ENCODE data around the gene FAM186B. TPM values are rescaled to one million over a fixed set of nuclear protein-coding genes. Genes with fewer than 3 reads are reported as not detected.
"Not testable (repeated sequence)": the region's sequence is repeated elsewhere in the genome, so short reads cannot be mapped to it uniquely, and the experiment has no call there.

FAM186B gene
- total RNA-seq, 1 experiment from 2014 or later: 0.19 TPM

DNA sequence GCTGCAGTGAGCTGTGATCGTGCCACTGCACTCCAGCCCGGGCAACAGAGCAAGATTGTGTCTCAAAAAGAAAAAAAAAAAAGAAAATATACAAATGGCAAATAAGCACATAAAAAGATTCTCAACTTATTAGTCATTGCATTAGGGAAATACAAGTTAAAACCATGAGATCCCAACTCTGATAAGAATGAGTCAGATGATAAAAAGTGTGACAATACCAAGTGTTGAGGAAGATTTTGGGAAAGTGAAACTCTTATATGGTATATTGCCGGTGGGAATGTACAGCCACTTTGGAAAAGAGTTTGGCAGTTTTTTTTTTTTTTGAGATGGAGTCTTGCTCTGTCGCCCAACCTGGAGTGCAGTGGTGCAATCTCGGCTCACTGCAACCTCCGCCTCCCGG is 10.3 kb upstream of the FAM186B start:
- no peaks in the 10 kb centered on the region for H3K27me3 ChIP-seq (replicated peaks; ENCODE audit: insufficient read depth, low read depth, low read length, poor library complexity)
- DNase-seq (ENCODE audit: low spot score): no peak
- peaks cover 7% of the 10 kb centered on the region for H3K4me1 ChIP-seq (ENCODE audit: insufficient read depth, low read length, poor library complexity, severe bottlenecking)
- no peak overlapping the region for H3K27ac ChIP-seq (ENCODE audit: low read depth, low read length, poor library complexity, severe bottlenecking)
- TF ChIP-seq, protein P1, sequence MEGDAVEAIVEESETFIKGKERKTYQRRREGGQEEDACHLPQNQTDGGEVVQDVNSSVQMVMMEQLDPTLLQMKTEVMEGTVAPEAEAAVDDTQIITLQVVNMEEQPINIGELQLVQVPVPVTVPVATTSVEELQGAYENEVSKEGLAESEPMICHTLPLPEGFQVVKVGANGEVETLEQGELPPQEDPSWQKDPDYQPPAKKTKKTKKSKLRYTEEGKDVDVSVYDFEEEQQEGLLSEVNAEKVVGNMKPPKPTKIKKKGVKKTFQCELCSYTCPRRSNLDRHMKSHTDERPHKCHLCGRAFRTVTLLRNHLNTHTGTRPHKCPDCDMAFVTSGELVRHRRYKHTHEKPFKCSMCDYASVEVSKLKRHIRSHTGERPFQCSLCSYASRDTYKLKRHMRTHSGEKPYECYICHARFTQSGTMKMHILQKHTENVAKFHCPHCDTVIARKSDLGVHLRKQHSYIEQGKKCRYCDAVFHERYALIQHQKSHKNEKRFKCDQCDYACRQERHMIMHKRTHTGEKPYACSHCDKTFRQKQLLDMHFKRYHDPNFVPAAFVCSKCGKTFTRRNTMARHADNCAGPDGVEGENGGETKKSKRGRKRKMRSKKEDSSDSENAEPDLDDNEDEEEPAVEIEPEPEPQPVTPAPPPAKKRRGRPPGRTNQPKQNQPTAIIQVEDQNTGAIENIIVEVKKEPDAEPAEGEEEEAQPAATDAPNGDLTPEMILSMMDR (conservative IDR thresholded peaks at IDR 0.05; ENCODE audit: low read depth, low read length): no peak
- no peak for TF ChIP-seq EZH2 (IDR thresholded peaks at IDR 0.05; ENCODE audit: borderline replicate concordance, low read depth, low read length, poor library complexity, severe bottlenecking)
- no peaks in the 10 kb centered on the region for H3K36me3 ChIP-seq (ENCODE audit: insufficient read depth, low read length, poor library complexity, severe bottlenecking)
- no TSS peak for BruUV-seq (replicated peaks)
- intact Hi-C loops (cut with micrococcal nuclease; ENCODE audit: unreplicated experiment): no loop called here
- POLR2A ChIA-PET (ENCODE audit: low non-redundant PET): no interaction called here
- H3K9me3 ChIP-seq (ENCODE audit: low read depth, low read length, poor library complexity, severe bottlenecking): no peaks in the 10 kb centered on the region
- CTCF ChIA-PET: no interaction called here
- H3K4me3 ChIP-seq (ENCODE audit: low read depth, low read length, poor library complexity, severe bottlenecking): no peak overlapping the region

DNA sequence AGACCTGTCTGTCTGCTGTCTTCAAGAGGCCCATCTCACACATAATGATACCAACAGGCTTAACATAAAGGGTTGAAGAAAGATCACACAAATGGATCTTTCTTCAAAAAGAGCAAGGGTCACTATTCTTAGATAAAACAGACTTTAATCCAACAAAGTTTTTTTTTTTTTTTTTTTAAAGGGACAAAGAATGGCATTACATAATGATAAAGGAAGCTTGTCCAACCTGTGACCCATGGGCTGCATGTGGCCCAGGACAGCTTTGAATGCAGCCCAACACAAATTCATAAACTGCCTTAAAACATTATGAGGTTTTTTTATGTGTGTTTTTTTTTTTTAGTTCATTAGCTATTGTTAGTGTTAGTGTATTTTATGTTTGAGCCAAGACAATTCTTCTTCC is 6.8 kb upstream of the FAM186B start:
- ChIA-PET POLR2A (ENCODE audit: low non-redundant PET) (interaction anchor here (0.6 kb wide), 1 partner anchor 36 kb away, joined by 3 read pairs; no protein-coding TSS in a partner anchor), CTCF (interaction anchor here (0.7 kb wide), 1 partner anchor 220 kb away, joined by 3 read pairs; no protein-coding TSS in a partner anchor)
- Histone ChIP-seq H3K27ac (ENCODE audit: low read depth, low read length, poor library complexity, severe bottlenecking) (no peak overlapping the region), H3K4me3 (ENCODE audit: low read depth, low read length, poor library complexity, severe bottlenecking) (no peak overlapping the region), H3K27me3 (replicated peaks; ENCODE audit: insufficient read depth, low read depth, low read length, poor library complexity) (no peaks in the 10 kb centered on the region), H3K4me1 (ENCODE audit: insufficient read depth, low read length, poor library complexity, severe bottlenecking) (no peaks in the 10 kb centered on the region), H3K36me3 (ENCODE audit: insufficient read depth, low read length, poor library complexity, severe bottlenecking) (no peaks in the 10 kb centered on the region), H3K9me3 (ENCODE audit: low read depth, low read length, poor library complexity, severe bottlenecking) (no peaks in the 10 kb centered on the region)
- intact Hi-C loops (cut with micrococcal nuclease; ENCODE audit: unreplicated experiment): no loop called here
- DNase-seq (ENCODE audit: low spot score): no peak
- no TSS peak for BruUV-seq (replicated peaks)
- TF ChIP-seq, protein P1 (conservative IDR thresholded peaks at IDR 0.05; ENCODE audit: low read depth, low read length): no peak
- TF ChIP-seq EZH2 (IDR thresholded peaks at IDR 0.05; ENCODE audit: borderline replicate concordance, low read depth, low read length, poor library complexity, severe bottlenecking): no peak

DNA sequence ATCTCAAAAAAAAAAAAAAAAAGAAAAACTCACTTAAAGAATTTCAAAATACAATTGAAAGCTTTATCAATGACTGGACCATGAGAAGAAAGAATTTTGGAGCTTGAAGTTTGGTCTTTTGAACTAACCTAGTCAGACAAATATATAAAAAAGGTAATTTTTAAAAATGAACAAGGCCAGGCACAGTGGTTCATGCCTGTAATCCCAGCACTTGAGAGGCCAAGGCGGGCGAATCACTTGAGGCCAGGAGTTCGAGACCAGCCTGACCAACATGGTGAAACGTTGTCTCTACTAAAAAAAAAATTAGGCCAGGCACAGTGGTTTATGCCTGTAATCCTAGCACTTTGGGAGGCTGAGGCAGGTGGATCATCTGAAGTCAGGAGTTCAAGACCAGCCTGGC is 5.3 kb upstream of the FAM186B start:
- H3K4me1 ChIP-seq (ENCODE audit: insufficient read depth, low read length, poor library complexity, severe bottlenecking); H3K27ac ChIP-seq (ENCODE audit: low read depth, low read length, poor library complexity, severe bottlenecking); CTCF ChIA-PET; POLR2A ChIA-PET (ENCODE audit: low non-redundant PET); DNase-seq (ENCODE audit: low spot score); H3K9me3 ChIP-seq (ENCODE audit: low read depth, low read length, poor library complexity, severe bottlenecking); intact Hi-C loops (cut with micrococcal nuclease; ENCODE audit: unreplicated experiment); H3K27me3 ChIP-seq (replicated peaks; ENCODE audit: insufficient read depth, low read depth, low read length, poor library complexity); BruUV-seq (replicated peaks); H3K4me3 ChIP-seq (ENCODE audit: low read depth, low read length, poor library complexity, severe bottlenecking); H3K36me3 ChIP-seq (ENCODE audit: insufficient read depth, low read length, poor library complexity, severe bottlenecking): not testable (repeated sequence)

DNA sequence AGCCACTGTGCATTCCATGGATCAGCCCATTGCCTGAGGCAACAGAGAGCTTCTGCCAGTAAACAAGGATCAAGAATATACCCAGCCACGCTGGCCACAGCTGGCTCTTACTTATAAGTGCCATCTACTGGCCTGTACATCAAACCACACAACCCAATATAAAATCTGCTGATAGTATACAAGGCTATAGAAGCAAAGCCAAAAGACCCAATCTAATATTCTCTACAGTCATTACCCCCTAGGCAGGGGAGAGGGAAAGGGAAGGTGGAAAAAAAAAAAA is 4.4 kb upstream of the FAM186B start:
- Histone ChIP-seq H3K9me3 (ENCODE audit: low read depth, low read length, poor library complexity, severe bottlenecking) (no peaks in the 10 kb centered on the region), H3K36me3 (ENCODE audit: insufficient read depth, low read length, poor library complexity, severe bottlenecking) (no peaks in the 10 kb centered on the region), H3K4me3 (ENCODE audit: low read depth, low read length, poor library complexity, severe bottlenecking) (no peak overlapping the region), H3K27me3 (replicated peaks; ENCODE audit: insufficient read depth, low read depth, low read length, poor library complexity) (no peaks in the 10 kb centered on the region), H3K27ac (ENCODE audit: low read depth, low read length, poor library complexity, severe bottlenecking) (no peak overlapping the region), H3K4me1 (ENCODE audit: insufficient read depth, low read length, poor library complexity, severe bottlenecking) (no peaks in the 10 kb centered on the region)
- CTCF ChIA-PET: interaction anchor here (0.9 kb wide), 1 partner anchor 251 kb away, joined by 3 read pairs; no protein-coding TSS in a partner anchor
- POLR2A ChIA-PET (ENCODE audit: low non-redundant PET): no interaction called here
- no TSS peak for BruUV-seq (replicated peaks)
- peak; percentile 39 for DNase-seq (ENCODE audit: low spot score)
- TF ChIP-seq, protein P1 (conservative IDR thresholded peaks at IDR 0.05; ENCODE audit: low read depth, low read length): peak; percentile 43; the same call in 1 of the 2 replicates
- TF ChIP-seq EZH2 (IDR thresholded peaks at IDR 0.05; ENCODE audit: borderline replicate concordance, low read depth, low read length, poor library complexity, severe bottlenecking): no peak
- intact Hi-C loops (cut with micrococcal nuclease; ENCODE audit: unreplicated experiment): no loop called here
